IMR-90 (cell line): ENCODE results near the gene USP4. TPM values are rescaled to one million over a fixed set of nuclear protein-coding genes. Genes with fewer than 3 reads are reported as not detected.

ENCODE experiments used
- ATAC-seq: fragments of 200-7000 bp; cut with Tn5 transposase; 2 replicates; pipeline ENCODE4 v1.9.1; 2020; ENCODE audit warnings: low read depth, mild to moderate bottlenecking, moderate library complexity
- BruUV-seq: library from RNA; stranded (reverse); fragments of 400-500 nt; replicated peaks from 2 replicates; lab custom pipeline; 2021; lab: Mats Ljungman, UMichigan
- CTCF ChIA-PET: fragments of 300-600 bp; formaldehyde crosslinking; extraction: SDS; loops from one replicate; lab custom pipeline; 2021; ENCODE audit warnings: antibody characterized with exemption; lab: Yijun Ruan, JAX
- POLR2A ChIA-PET: fragments of 300-600 bp; sonication (Branson Sonifier 250); formaldehyde crosslinking; loops from one replicate; lab custom pipeline; 2022; ENCODE audit warnings: antibody characterized with exemption; ENCODE audit not compliant: unreplicated experiment; lab: Charles Lee
- DNase-seq: peaks from one replicate; pipeline ENCODE4 v3.0.0; 2013
- H2AFZ ChIP-seq: replicated peaks from 2 replicates; pipeline ENCODE3; 2013; ENCODE audit warnings: low read length, mild to moderate bottlenecking; ENCODE audit not compliant: poor library complexity
- H2AK5ac ChIP-seq: 2 replicates; pipeline ENCODE4 v1.6.1; 2013; ENCODE audit warnings: low read depth, low read length, inconsistent platforms
- H2AK9ac ChIP-seq: replicated peaks from 2 replicates; pipeline ENCODE3; 2013; ENCODE audit warnings: mild to moderate bottlenecking, low read depth, low read length, moderate library complexity; ENCODE audit not compliant: poor library complexity
- H2BK120ac ChIP-seq: 2 replicates; pipeline ENCODE4 v1.6.1; 2013; ENCODE audit warnings: low read depth, low read length, inconsistent platforms
- H2BK15ac ChIP-seq: 3 replicates; pipeline ENCODE4 v1.6.1; 2013; ENCODE audit warnings: low read depth, low read length, inconsistent platforms
- H2BK20ac ChIP-seq: 2 replicates; pipeline ENCODE4 v1.6.1; 2013; ENCODE audit warnings: low read depth, mild to moderate bottlenecking, inconsistent platforms, low read length, moderate library complexity
- H2BK5ac ChIP-seq: 2 replicates; pipeline ENCODE4 v1.6.1; 2013; ENCODE audit warnings: mild to moderate bottlenecking, low read depth, low read length, inconsistent platforms; ENCODE audit not compliant: poor library complexity, severe bottlenecking
- H3K14ac ChIP-seq: replicated peaks from 2 replicates; pipeline ENCODE4 v1.6.1; 2013; ENCODE audit warnings: low read depth, low read length, inconsistent platforms
- H3K18ac ChIP-seq: 2 replicates; pipeline ENCODE4 v1.6.1; 2013; ENCODE audit warnings: low read depth, low read length, control low read depth
- H3K23ac ChIP-seq: 2 replicates; pipeline ENCODE4 v1.6.1; 2013; ENCODE audit warnings: low read depth, low read length, inconsistent platforms
- H3K27ac ChIP-seq: 2 replicates; pipeline ENCODE4 v1.5.1; 2013; ENCODE audit warnings: mild to moderate bottlenecking, control low read depth, low read length; ENCODE audit not compliant: insufficient read depth
- H3K27me3 ChIP-seq: 2 replicates; pipeline ENCODE4 v1.6.1; 2013; ENCODE audit warnings: low read length; ENCODE audit not compliant: control insufficient read depth, insufficient read depth
- H3K36me3 ChIP-seq: 2 replicates; pipeline ENCODE4 v1.6.1; 2013; ENCODE audit warnings: low read length, mixed read lengths; ENCODE audit not compliant: control insufficient read depth, insufficient read depth
- H3K4ac ChIP-seq: 2 replicates; pipeline ENCODE4 v1.6.1; 2013; ENCODE audit warnings: low read depth, low read length, inconsistent platforms
- H3K4me1 ChIP-seq: 2 replicates; pipeline ENCODE4 v1.6.1; 2013; ENCODE audit warnings: low read length, mixed read lengths; ENCODE audit not compliant: control insufficient read depth, insufficient read depth
- H3K4me2 ChIP-seq: 2 replicates; pipeline ENCODE4 v1.6.1; 2013; ENCODE audit warnings: low read depth, mild to moderate bottlenecking, control low read depth, low read length, moderate library complexity
- H3K4me3 ChIP-seq: 2 replicates; pipeline ENCODE4 v1.5.1; 2013; ENCODE audit warnings: low read depth, mild to moderate bottlenecking, control low read depth, low read length, moderate library complexity; ENCODE audit not compliant: insufficient read depth
- H3K56ac ChIP-seq: 2 replicates; pipeline ENCODE4 v1.6.1; 2013; ENCODE audit warnings: low read length, inconsistent platforms; ENCODE audit not compliant: insufficient read depth; ENCODE audit errors: extremely low read depth
- H3K79me1 ChIP-seq, 2 experiments: 2 replicates each; pipeline ENCODE4 v1.6.1; 2013; ENCODE audit warnings: low read length in 2 of 2, inconsistent platforms in 1 of 2, low read depth in 1 of 2
- H3K9ac ChIP-seq: 2 replicates; pipeline ENCODE4 v1.6.1; 2013; ENCODE audit warnings: low read depth, low read length, control low read depth
- H3K9me1 ChIP-seq: 2 replicates; pipeline ENCODE4 v1.6.1; 2013; ENCODE audit warnings: low read length, inconsistent platforms; ENCODE audit not compliant: insufficient read depth
- H3K9me3 ChIP-seq: 2 replicates; pipeline ENCODE4 v1.6.1; 2013; ENCODE audit warnings: low read length; ENCODE audit not compliant: control insufficient read depth, insufficient read depth
- H4K20me1 ChIP-seq: 2 replicates; pipeline ENCODE4 v1.6.1; 2013; ENCODE audit warnings: low read length, inconsistent platforms; ENCODE audit not compliant: insufficient read depth
- H4K5ac ChIP-seq: 2 replicates; pipeline ENCODE4 v1.6.1; 2013; ENCODE audit warnings: mild to moderate bottlenecking, low read depth, low read length, control low read depth
- H4K8ac ChIP-seq, 2 experiments: 2 replicates each; pipeline ENCODE4 v1.6.1; 2013; ENCODE audit warnings: low read depth in 2 of 2, low read length in 2 of 2, control low read depth in 1 of 2, inconsistent platforms in 1 of 2
- H4K91ac ChIP-seq: 2 replicates; pipeline ENCODE4 v1.6.1; 2013; ENCODE audit warnings: low read depth, low read length, inconsistent platforms; ENCODE audit not compliant: insufficient read depth
- FOS ChIP-seq: fragments of 150-350 bp; IDR thresholded peaks from 2 replicates; pipeline ENCODE4 v1.6.1; 2016; ENCODE audit warnings: low read depth, low read length
- RCOR1 ChIP-seq: IDR thresholded peaks from 2 replicates; pipeline ENCODE4 v1.6.1; 2012; ENCODE audit warnings: mild to moderate bottlenecking, low read length, improper control_type of control experiment; ENCODE audit not compliant: insufficient replicate concordance
- WGBS, 2 experiments: methylation state at CpG; one replicate each; pipeline versions ENCODE4 v1.1.5 to v1.1.7; 2013; ENCODE audit warnings: missing lambda C conversion rate in 2 of 2; ENCODE audit not compliant: insufficient read length in 1 of 2; ENCODE audit errors: extremely low coverage in 2 of 2; 5-methylcytosine and 5-hydroxymethylcytosine counted together
- dilution Hi-C: fragments of 300-500 bp; cut with HindIII; formaldehyde crosslinking; loops from one replicate; pipeline ENCODE4 v1.14.3; 2018; ENCODE audit warnings: low sequenced_read_pairs; ENCODE audit not compliant: unreplicated experiment
- in situ Hi-C: fragments of 300-500 bp; cut with MboI; formaldehyde crosslinking; loops from 3 replicates; pipeline ENCODE4 v1.14.3; 2019; ENCODE audit warnings: low sequenced_read_pairs, inconsistent platforms, mixed read lengths
- intact Hi-C: fragments of 100-400 bp; cut with micrococcal nuclease; formaldehyde crosslinking; loops from 2 replicates; pipeline ENCODE4 v1.10.0; 2022
- polyA plus RNA-seq, 3 experiments: library from polyadenylated mRNA; depleted of rRNA; stranded (reverse); fragments of >200 nt; gene quantifications; 2 replicates each; pipeline ENCODE4 v1.2.3, GENCODE V29; 2012; ENCODE audit warnings: low replicate concordance in 1 of 3
- total RNA-seq: library from RNA; depleted of rRNA; stranded (reverse); fragments of >200 nt; gene quantifications from 2 replicates; pipeline ENCODE4 v1.2.3, GENCODE V29; 2012

The USP4 gene
- total and polyA plus RNA-seq, 2 of the 4 experiments (the other 2 are of a cell fraction), result 29.9 to 42.3 TPM

- intact Hi-C loops, result no loop called here
- no peak overlapping the region for H2BK20ac ChIP-seq
- in situ Hi-C loops, result no loop called here
Measured at GRCh38 chr3:49263159-49263889, 76.5 kb downstream of the USP4 start.

More at GRCh38 chr3:49263159-49263889, 76.5 kb downstream of the USP4 start:
- Histone ChIP-seq H4K5ac (no peak overlapping the region), H3K27me3 (no peaks in the 10 kb centered on the region), H3K4me3 (no peak overlapping the region), H2BK15ac (no peak overlapping the region), H2AFZ (no peak overlapping the region), H3K4me2 (no peak overlapping the region), H3K36me3 (no peaks in the 10 kb centered on the region), H4K20me1 (no peaks in the 10 kb centered on the region), H3K79me1 (no peaks in the 10 kb centered on the region), H2BK120ac (no peak overlapping the region), H2AK5ac (no peak overlapping the region), H3K9me3 (no peaks in the 10 kb centered on the region), H3K9me1 (peaks cover 2% of the 10 kb centered on the region), H3K56ac (no peak overlapping the region), H3K14ac (no peak overlapping the region), H4K8ac (no peak overlapping the region), H3K23ac (no peak overlapping the region), H2BK5ac (no peak overlapping the region), H3K18ac (no peak overlapping the region), H2AK9ac (no peak overlapping the region), H3K27ac (no peak overlapping the region), H4K91ac (no peak overlapping the region), H3K4me1 (no peaks in the 10 kb centered on the region; the same call in 1 of the 2 replicates), H3K9ac (no peak overlapping the region), H3K4ac (no peak overlapping the region)
- no TSS peak for BruUV-seq
- ATAC-seq (no peak), DNase-seq (no peak)
- ChIA-PET POLR2A (interaction anchor here (0.7 kb wide), 1 partner anchor 1014 kb away, joined by 16 read pairs; no protein-coding TSS in a partner anchor), CTCF (interaction anchor here (0.6 kb wide), 1 partner anchor 239 kb away, joined by 7 read pairs; no protein-coding TSS in a partner anchor)
- dilution Hi-C loops, result no loop called here
- WGBS, 2 experiments, result 100% methylated on average over 1 of the region's 6 CpGs; no CpG with 5 or more reads in 1 of the 2 experiments
- TF ChIP-seq RCOR1 (no peak), FOS (no peak)
